CD4-positive, alpha-beta T cell treated with Interferon gamma for 1 hour (primary cell): Measurements from ENCODE around the gene SLC39A2.

ENCODE experiments used
- DNase-seq: peaks from one replicate; pipeline ENCODE4 v3.0.0-alpha.2; 2020

The SLC39A2 gene

GRCh38 chr14:21049271-21049673, 50.2 kb downstream of the SLC39A2 start:
- no peak for DNase-seq

- no peak for DNase-seq
Measured at GRCh38 chr14:21050597-21050996, 51.5 kb downstream of the SLC39A2 start.
